ENCODE data around the gene MS4A5. TPM values are rescaled to one million over a fixed set of nuclear protein-coding genes. Genes with fewer than 3 reads are reported as not detected.

Gene MS4A5
- total and polyA plus RNA-seq, 2 of the 13 experiments (the other 11 are each of a cell fraction or from before 2014, with no cell fraction given): not detected

DNA sequence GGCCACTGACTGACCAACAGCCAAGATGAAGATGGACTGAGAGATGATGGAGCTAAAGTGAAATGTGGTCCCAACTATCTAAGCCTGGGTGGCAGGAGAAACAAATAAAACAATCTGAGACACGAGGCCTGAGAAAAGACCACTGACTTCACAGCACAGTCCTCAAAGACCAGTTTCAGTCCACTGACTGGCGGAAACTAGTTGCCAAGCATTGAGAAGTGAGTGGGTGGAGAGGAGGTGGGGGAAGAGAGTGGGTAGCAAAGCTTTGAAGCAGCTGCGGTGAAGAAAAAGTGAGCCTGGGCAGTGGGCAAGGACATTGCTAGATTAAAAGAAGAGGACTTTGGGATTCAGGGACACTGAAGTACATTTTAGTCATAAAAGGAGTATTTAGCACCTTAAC is 28.2 kb downstream of the MS4A5 start:
- no peak overlapping the region for H3K9ac ChIP-seq (ENCODE audit: insufficient read depth, low read depth, low read length)
- no TSS peak for BruUV-seq (replicated peaks)
- H2AFZ ChIP-seq (ENCODE audit: low read length): no peak overlapping the region
- in situ Hi-C loops (cut with HindIII; ENCODE audit: extremely low pct_ligation_motif_present, low pct_unique_long_range_greater_than_20kb): no loop called here
- POLR2A ChIA-PET: no interaction called here
- CTCF ChIA-PET (ENCODE audit: low intra/inter-chr PET ratio, low total read pairs): no interaction called here
- H3K4me1 ChIP-seq (ENCODE audit: insufficient read depth, low read length): no peaks in the 10 kb centered on the region
- intact Hi-C loops (cut with micrococcal nuclease; ENCODE audit: unreplicated experiment): no loop called here
- no peaks in the 10 kb centered on the region for H4K20me1 ChIP-seq (ENCODE audit: insufficient read depth, low read length)
- 2% methylated on average over 3 of the region's 3 CpGs for WGBS (ENCODE audit: low lambda C conversion rate)
- no peaks in the 10 kb centered on the region for H3K79me2 ChIP-seq (ENCODE audit: insufficient read depth, low read length)
- no peak overlapping the region for H3K4me2 ChIP-seq (ENCODE audit: low read depth, low read length)
- no peak overlapping the region for H3K4me3 ChIP-seq (replicated peaks in 1 of 3; ENCODE audit: insufficient read depth in 1 of 3, low read depth in 2 of 3, low read length in 3 of 3)
- no peaks in the 10 kb centered on the region for H3K27me3 ChIP-seq (ENCODE audit: control insufficient read depth in 1 of 2, insufficient read depth in 2 of 2, low read length in 2 of 2)
- H3K9me3 ChIP-seq (ENCODE audit: low read length): no peaks in the 10 kb centered on the region
- ATAC-seq: no peak
- no peaks in the 10 kb centered on the region for H3K36me3 ChIP-seq (replicated peaks in 1 of 2; ENCODE audit: control insufficient read depth in 1 of 2, insufficient read depth in 2 of 2, low read length in 2 of 2)
- no peak for FAIRE-seq
- no peak for DNase-seq (ENCODE audit: low spot score)
- no peak overlapping the region for H3K27ac ChIP-seq (ENCODE audit: extremely low read length, insufficient read depth, low read length)
- TF ChIP-seq, protein P1, sequence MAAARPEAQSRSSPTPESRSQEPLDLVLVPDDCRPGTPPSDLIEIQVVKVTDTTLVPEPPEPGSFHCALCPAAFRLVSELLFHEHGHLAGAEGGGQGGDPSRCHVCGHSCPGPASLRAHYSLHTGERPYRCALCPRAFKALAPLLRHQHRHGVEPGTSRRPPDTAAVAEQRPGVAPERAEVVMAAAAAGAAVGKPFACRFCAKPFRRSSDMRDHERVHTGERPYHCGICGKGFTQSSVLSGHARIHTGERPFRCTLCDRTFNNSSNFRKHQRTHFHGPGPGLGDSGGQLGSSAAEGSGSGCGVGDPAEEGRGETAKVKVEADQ (CRISPR knock-in tag; IDR thresholded peaks at IDR 0.05; ENCODE audit: borderline replicate concordance): no peak
- no peak for TF ChIP-seq ATAD3A (CRISPR knock-in tag; IDR thresholded peaks at IDR 0.05)
- no peak for TF ChIP-seq ZNF639 (CRISPR knock-in tag; conservative IDR thresholded peaks at IDR 0.05)
- no peak for TF ChIP-seq ZSCAN25 (CRISPR knock-in tag; IDR thresholded peaks at IDR 0.05)
- no peak for TF ChIP-seq ZNF446 (CRISPR knock-in tag; IDR thresholded peaks at IDR 0.05)
- no peak for TF ChIP-seq HES4 (CRISPR knock-in tag; IDR thresholded peaks at IDR 0.05; ENCODE audit: borderline replicate concordance)
- no peak for TF ChIP-seq NFIB (CRISPR knock-in tag; IDR thresholded peaks at IDR 0.05; ENCODE audit: borderline replicate concordance)
- no peak for TF ChIP-seq NFE2L1 (CRISPR knock-in tag; IDR thresholded peaks at IDR 0.05; ENCODE audit: borderline replicate concordance)
- TF ChIP-seq ZNF672 (CRISPR knock-in tag; IDR thresholded peaks at IDR 0.05): no peak
- TF ChIP-seq ZNF646 (CRISPR knock-in tag; IDR thresholded peaks at IDR 0.05): no peak
- TF ChIP-seq U2AF2 (IDR thresholded peaks at IDR 0.05; ENCODE audit: low read depth, low read length): no peak
- no peak for TF ChIP-seq SMAD1 (CRISPR knock-in tag; IDR thresholded peaks at IDR 0.05; ENCODE audit: borderline replicate concordance, low read depth)
